SKM-1 (cell line): Measurements from ENCODE around the gene L1CAM.
"Not testable (repeated sequence)": the region's sequence is repeated elsewhere in the genome, so short reads cannot be mapped to it uniquely, and the experiment has no call there.

Experiments used
- DNase-seq: peaks from one replicate; lab custom pipeline; 2025; ENCODE audit not compliant: unreplicated experiment; lab: John Stamatoyannopoulos, UW

Gene L1CAM

DNA sequence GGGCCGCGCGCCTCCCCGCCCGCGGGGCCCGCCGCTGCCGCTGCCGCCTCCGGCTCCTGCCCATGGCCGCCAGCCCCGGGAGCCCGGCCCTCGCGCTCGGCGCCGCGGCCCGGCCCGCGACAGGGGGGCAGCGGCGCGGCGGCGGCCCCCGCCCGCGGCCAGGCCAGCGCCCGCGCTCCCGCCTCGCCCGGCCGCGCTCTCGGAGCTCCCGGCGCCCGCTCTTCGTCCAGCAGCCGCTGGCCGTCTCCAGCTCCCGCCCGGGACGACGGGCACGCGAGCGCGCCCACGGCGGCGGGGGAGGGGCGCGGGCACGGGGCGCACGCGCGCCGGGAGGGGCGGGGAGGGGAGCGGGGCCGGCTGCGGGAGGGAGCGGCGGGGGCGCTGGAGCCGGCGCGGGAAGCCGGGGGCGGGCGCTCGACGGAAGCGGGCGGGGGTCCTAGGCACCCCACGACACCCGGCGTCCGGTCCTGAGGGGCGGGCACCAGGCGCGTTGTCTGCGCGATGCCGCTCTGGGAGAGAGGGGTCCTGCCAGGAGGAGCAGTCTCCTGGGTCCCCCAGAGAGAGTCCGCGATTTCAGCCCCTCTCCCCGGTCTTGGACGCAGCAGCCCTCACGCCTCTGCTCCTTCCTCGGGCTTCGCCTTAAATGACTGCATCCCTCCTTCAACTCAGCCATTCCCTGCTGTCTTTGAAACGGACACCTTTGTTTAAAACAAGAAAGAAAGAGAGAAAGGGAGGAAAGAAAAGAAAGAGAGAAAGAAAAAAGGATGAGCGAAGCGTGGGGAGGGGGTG lies 55.1 kb downstream of the L1CAM start:
- no peak for DNase-seq

GRCh38 chrX:153829799-153830639 lies 56.0 kb downstream of the L1CAM start, which contains the start of gene PDZD4:
Gene PDZD4 (minus strand): TSS chrX:153830544. CDS start chrX:153830298, 246 bp downstream.
- no peak for DNase-seq

- DNase-seq, result no peak
Measured at GRCh38 chrX:153829549-153829798, 56.5 kb downstream of the L1CAM start.

- no peak for DNase-seq
Measured at GRCh38 chrX:153828723-153829548, 57.0 kb downstream of the L1CAM start.

- DNase-seq, result no peak
Measured at GRCh38 chrX:153828308-153828707, 57.7 kb downstream of the L1CAM start.

GRCh38 chrX:153827903-153828302 lies 58.1 kb downstream of the L1CAM start:
- no peak for DNase-seq

GRCh38 chrX:153827016-153827415 lies 59.0 kb downstream of the L1CAM start:
- no peak for DNase-seq

- DNase-seq, result no peak
Measured at GRCh38 chrX:153825042-153825441, 60.9 kb downstream of the L1CAM start.

- DNase-seq, result no peak
Measured at GRCh38 chrX:153824348-153824747, 61.6 kb downstream of the L1CAM start.

- no peak for DNase-seq
Measured at GRCh38 chrX:153821066-153821465, 64.9 kb downstream of the L1CAM start.

- no peak for DNase-seq
Measured at GRCh38 chrX:153820601-153821000, 65.4 kb downstream of the L1CAM start.

- no peak for DNase-seq
Measured at GRCh38 chrX:153819384-153820040, 66.5 kb downstream of the L1CAM start.

GRCh38 chrX:153818571-153819383 lies 67.2 kb downstream of the L1CAM start:
- no peak for DNase-seq

GRCh38 chrX:153818064-153818463 lies 67.9 kb downstream of the L1CAM start:
- not testable (repeated sequence) for DNase-seq

GRCh38 chrX:153816831-153817690 lies 68.9 kb downstream of the L1CAM start:
- DNase-seq, result no peak

- DNase-seq, result no peak
Measured at GRCh38 chrX:153814591-153815315, 71.2 kb downstream of the L1CAM start.

- DNase-seq, result no peak
Measured at GRCh38 chrX:153813161-153813560, 72.8 kb downstream of the L1CAM start.

GRCh38 chrX:153812220-153812619 lies 73.8 kb downstream of the L1CAM start:
- DNase-seq, result no peak
